HG03066 (cell line): ENCODE measurements around the gene THAP8.
"Not testable (repeated sequence)": the region's sequence is repeated elsewhere in the genome, so short reads cannot be mapped to it uniquely, and the experiment has no call there.

Experiments
- ATAC-seq: cut with Tn5 transposase; IDR thresholded peaks from one replicate; pipeline ENCODE4 v1.9.1; 2021; ENCODE audit warnings: low read depth; ENCODE audit not compliant: unreplicated experiment

THAP8 gene

GRCh38 chr19:36068810-36069499 is 14.9 kb upstream of the THAP8 start:
- not testable (repeated sequence) for ATAC-seq

DNA sequence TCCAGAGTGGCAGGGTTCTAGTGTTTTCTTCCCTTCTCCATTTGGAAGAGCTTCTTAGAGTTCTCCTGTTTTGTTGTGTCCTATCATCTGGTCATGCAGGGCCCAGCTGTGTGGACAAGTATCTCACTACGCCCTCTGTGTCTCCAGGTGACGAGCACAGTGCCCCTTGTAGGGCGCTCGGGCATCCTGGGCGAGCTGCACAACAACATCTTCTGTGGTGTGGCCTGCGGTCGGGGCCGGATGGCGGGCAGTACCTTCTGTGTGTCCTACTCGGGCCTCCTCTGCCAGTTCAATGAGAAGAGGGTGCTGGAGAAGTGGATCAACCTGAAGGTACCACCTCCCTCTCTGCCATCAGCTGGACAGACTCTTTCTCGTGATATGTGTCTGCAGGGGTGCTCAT is 13.6 kb upstream of the THAP8 start:
- ATAC-seq: no peak

- no peak for ATAC-seq
These were observed 10.7 kb upstream of the THAP8 start for GRCh38 chr19:36064826-36065225.

GRCh38 chr19:36061367-36061766 is 7.3 kb upstream of the THAP8 start:
- no peak for ATAC-seq

DNA sequence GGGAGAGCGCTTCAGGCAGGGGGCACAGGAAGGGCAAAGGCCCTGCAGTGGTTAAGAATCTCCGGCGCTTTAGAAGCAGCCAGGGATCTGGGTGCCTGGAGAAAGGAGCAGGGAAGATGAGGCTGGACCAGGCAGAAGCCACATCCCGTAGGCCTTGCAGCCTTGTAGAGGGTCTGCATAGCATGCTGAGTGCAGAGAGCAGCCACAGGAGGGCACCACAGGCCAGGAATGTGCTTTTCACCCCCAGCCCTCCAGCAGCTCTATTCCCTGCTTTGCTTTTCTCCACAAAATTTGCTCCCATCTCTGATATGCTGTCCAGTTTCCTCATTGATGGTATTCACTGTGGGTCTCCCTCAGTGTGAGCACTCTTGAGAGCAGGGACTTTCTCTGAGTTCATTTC is 6.3 kb upstream of the THAP8 start:
- ATAC-seq: no peak

- ATAC-seq: no peak
These were observed 5.3 kb upstream of the THAP8 start for GRCh38 chr19:36059180-36059910.

DNA sequence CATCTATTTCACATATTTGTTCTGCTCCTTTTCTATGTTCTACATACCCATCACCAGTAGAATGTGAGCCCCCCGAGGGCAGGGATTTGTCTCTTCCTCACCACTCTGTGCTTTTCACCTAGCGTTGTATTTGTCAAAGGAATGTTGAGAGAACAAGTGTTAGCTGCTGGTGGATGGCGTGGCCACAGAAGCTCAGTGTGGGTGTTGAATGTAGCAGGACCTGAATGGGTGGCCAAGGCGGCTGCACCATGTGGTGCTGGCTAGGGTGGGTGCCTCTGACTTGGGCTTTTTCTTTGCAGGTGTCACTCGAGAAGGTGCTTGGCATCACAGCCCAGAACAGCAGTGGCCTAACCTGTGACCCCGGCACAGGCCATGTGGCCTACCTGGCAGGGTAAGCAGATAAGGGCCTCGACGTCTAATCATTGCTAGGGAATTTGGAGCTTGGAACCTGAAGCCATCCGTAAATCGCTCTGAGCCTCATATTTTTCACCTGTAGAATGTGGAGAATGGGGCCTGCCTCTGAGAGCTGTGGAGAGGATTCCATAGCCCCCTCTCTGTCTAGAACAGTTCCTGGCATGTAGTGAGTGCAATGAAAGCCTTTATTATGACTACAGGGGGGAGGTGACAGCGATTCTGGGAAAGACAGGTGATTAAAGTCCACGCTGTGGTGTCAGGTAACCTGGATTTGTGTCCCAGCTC is 4.5 kb upstream of the THAP8 start:
- ATAC-seq: no peak

DNA sequence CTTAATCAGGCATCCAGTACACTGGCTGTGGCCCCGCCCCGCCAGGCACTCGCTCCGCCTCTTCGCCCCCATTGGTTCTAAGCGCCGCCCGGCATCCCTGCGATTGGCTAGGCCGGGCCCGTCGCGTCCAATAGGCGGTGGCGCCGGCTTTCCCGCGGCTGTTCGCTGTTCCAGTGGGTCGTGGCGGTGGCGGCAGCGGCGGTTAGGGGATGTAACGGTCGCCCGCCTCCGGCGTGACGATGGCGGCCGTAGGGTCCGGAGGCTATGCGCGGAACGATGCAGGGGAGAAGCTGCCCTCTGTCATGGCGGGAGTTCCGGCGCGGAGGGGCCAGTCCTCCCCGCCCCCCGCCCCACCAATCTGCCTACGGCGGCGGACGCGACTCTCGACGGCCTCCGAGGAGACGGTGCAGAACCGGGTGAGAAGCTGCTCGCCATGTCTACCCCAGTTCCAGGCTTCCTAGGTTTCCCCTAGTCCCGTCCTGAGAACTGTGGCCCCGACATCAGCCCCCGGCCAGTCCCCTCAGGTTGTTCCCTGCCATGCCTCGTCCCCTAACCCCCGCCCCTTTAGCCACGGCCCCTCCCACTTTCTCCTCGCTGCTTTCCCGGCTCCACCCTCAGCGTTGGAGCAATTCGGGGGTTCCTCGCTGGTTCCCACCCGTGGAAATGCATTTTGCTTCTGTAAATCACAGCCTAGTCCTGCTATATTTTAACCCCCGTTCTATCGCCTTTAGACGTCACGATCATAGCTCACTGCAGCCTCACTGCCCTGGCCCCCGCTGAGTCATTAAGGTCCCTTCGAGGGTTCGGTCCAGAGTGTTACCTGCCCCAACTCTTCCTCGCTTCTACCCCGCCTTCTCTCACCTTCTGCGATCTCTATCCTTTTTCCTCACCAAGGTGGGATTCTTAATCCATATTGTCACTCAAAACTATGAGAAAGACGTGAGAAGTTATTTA is 925 bp upstream of the THAP8 start, which contains the start of gene WDR62:
TSS of gene WDR62 (plus strand) at position 165 of the 954 bp plus-strand sequence. CDS start at position 240, 75 bp downstream.
- peak; percentile 63 for ATAC-seq

DNA sequence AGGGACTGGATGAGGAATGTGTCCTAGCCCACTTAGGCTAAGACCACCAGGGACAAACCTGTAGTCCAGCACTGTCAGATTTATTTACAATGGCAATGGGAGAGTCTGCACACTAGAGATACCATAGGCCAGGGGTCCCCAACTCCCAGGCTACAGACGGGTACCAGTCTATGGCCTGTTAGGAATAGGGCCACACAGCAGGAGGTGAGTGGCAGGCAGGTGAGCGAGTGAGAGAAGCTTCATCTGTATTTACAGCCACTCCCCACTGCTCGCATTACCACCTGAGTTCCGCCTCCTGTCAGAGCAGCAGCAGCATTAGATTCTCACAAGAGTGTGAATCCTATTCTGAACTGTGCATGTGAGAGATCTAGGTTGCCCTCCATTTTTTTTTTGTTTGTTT is 2.4 kb downstream of the THAP8 start:
- ATAC-seq: no peak

DNA sequence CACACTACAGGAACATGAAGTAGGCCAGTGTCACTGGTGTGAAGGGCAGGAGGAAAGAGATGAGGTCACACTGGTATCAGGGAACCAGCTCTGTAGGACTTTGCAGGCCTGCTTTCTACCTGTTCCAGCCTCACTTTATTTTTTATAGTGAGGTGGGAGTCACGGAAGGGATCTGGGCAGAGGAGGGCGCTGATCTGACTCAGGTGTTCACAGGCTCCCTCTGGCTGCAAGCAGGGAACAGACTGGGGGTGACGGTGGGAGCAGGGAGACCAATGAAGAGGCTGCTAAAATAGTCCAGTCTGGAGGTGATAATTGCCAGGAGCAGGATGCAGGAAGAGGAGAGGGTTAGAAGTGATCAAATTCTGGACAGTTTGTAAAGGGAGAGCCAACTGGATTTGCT is 2.8 kb downstream of the THAP8 start:
- ATAC-seq: no peak

- ATAC-seq: no peak
These were observed 4.9 kb downstream of the THAP8 start for GRCh38 chr19:36049080-36049698.

DNA sequence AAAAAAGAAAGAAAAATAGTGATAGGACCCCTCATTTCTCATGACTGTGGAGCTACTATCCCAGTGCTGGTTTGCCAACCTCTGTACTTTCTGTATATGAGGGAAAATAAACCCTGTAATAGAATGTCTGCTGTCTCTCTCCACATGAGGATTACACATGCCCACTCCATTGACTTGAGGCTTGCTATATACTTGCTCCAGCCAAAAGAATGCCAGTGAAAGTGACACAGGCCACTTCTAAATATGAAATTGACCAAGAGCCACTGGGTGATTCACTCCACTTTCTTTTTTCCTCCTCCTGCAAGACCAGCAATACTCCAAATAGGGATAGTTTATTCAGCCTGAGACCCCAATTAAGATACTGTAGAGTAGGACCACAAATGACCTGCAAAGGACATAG is 6.2 kb downstream of the THAP8 start:
- ATAC-seq: no peak

DNA sequence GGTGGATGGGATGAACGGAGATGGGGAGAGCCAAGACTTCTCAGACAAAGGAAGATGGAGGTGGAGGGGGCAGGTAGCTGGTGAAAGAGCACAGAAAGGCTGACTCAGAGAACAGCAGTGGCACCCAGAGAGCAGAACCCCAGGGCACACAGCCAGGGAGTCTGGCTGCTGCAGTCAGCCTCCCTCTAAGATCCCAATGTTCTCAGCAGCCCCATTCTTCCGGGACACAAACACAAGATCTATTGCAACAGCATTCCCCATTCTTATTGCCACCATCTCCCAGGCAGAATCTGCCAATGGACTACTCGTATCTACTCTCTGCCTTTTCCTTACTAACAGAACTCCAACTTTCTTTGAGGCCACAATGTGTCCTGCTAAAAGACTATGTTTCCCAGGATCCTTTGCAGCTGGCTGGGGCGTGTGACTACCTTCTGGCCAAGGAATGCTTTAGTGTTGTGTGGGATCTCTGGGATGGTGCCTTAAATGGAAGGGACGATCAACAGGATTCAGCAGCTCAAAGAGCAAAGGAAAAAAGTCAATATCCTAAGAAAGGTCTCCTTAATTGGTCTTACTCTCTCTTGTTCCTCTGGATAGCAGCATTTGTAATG is 7.5 kb downstream of the THAP8 start:
- no peak for ATAC-seq

- no peak for ATAC-seq
These were observed 10.1 kb downstream of the THAP8 start for GRCh38 chr19:36043952-36044351.

DNA sequence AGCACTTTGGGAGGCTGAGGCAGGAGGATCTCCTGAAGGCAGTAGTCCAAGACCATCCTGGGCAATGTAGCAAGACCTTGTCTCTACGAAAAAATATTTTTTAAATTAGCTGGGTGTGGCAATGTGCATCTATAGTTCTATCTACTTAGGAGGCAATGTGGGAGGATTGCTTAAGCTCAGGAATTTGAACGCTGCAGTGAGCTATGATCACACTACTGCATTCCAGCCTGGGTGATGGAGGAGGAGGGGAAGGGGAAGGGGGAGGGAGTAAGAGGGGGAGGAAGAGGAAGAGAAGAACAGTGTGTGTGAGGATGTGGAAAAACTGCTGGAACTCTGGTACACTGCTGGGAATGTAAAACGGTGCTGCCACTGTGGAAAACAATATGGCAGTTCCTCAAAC is 12.3 kb downstream of the THAP8 start:
- no peak for ATAC-seq

GRCh38 chr19:36041092-36041491 is 13.0 kb downstream of the THAP8 start:
- not testable (repeated sequence) for ATAC-seq

- no peak for ATAC-seq
These were observed 13.6 kb downstream of the THAP8 start for GRCh38 chr19:36040495-36040894.

DNA sequence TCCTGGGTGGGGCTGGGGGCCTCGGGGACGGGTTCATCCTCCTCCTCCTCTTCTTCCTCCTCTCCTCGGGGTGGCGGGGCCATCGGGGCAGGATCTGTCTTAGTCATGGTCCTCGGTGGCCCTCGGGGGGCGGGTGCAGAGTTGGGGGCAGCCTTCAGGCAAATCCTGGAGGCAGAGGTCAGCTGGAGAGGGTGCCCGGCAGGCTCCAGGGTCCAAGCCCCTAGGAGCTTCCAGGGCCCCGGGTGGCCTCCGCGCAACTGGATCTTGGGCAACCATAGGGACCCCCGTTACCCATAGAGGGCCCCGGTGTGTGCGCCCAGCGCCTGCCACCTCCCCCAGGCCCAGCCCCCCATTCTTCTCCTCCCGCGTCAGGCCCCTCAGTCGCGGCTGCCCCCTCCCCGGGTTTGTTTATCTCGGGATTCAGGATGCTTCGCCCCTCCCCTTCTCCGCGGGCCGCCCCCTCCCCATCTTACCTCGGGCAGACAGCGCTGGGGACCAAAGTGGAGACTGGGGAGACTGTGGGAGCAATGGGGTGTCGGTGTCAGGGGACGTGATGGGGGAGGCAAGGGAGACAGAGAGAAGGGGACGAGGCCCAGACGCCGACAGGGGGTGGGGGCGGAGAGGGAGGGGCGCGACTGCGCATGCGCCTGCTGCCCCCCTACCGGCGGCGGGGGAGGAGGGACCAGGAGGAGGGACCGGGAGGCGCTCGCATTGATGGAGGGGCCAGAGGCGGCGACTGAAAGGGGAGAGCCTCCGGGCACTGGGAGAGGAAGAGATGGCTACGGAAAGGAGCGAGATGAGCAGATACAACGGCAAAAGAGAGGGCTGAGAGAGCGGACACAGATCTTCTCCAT is 21.6 kb downstream of the THAP8 start, which contains the start of gene CLIP3:
TSS of gene CLIP3 (minus strand) at position 623 of the 854 bp plus-strand sequence. CDS start at position 107, 516 bp downstream.
- ATAC-seq: no peak
